Heart left ventricle (tissue), 16 donors: Measurements from ENCODE around the gene NPAS2. TPM values are rescaled to one million over a fixed set of nuclear protein-coding genes. Genes with fewer than 3 reads are reported as not detected.

Source experiments
- ATAC-seq, 4 donors: fragments of 200-7000 bp; cut with Tn5 transposase; one replicate each; pipeline ENCODE4 v1.9.1; 2020 to 2022; ENCODE audit warnings: moderate library complexity in 4 of 4, mild to moderate bottlenecking in 3 of 4, moderate number of reproducible peaks in 1 of 4
- DNase-seq, 5 donors: peaks; one replicate each; pipeline ENCODE4 v3.0.0-alpha.2; 2020
- H3K27ac ChIP-seq, 12 donors: fragments of 200-600 bp; sonication (generic) in 4 of 12; one replicate each; pipeline versions ENCODE4 v1.5.0 to v1.8.0; 2016 to 2022; ENCODE audit warnings: mild to moderate bottlenecking in 2 of 12
- H3K27me3 ChIP-seq, 9 donors: fragments of 200-600 bp; sonication (generic) in 2 of 9; one replicate each; pipeline versions ENCODE4 v1.5.1 to v1.8.0; 2016 to 2022; ENCODE audit warnings: mild to moderate bottlenecking in 3 of 9
- H3K36me3 ChIP-seq, 9 donors: fragments of 200-600 bp; sonication (generic) in 2 of 9; one replicate each; pipeline versions ENCODE4 v1.5.0 to v1.8.0; 2018 to 2022; ENCODE audit warnings: mild to moderate bottlenecking in 2 of 9
- H3K4me1 ChIP-seq, 12 donors: fragments of 200-600 bp; sonication (generic) in 4 of 12; one replicate each; pipeline versions ENCODE4 v1.5.0 to v1.8.0; 2016 to 2022; ENCODE audit warnings: mild to moderate bottlenecking in 3 of 12
- H3K4me3 ChIP-seq, 12 donors: fragments of 200-600 bp; sonication (generic) in 4 of 12; one replicate each; pipeline versions ENCODE4 v1.5.0 to v1.8.0; 2017 to 2022; ENCODE audit warnings: mild to moderate bottlenecking in 9 of 12, moderate library complexity in 4 of 12
- H3K9me3 ChIP-seq, 12 donors: fragments of 200-600 bp; sonication (generic) in 4 of 12; one replicate each; pipeline versions ENCODE4 v1.5.0 to v1.8.0; 2016 to 2022; ENCODE audit warnings: mild to moderate bottlenecking in 1 of 12
- CTCF ChIP-seq, 12 donors: fragments of 200-600 bp; sonication (generic) in 4 of 12; IDR thresholded peaks; one replicate each; pipeline versions ENCODE4 v1.5.0 to v1.8.0; 2018 to 2022; ENCODE audit warnings: antibody characterized with exemption in 12 of 12, mild to moderate bottlenecking in 5 of 12
- POLR2A ChIP-seq, 2 donors: fragments of 450-650 bp; IDR thresholded peaks; one replicate each; pipeline ENCODE4 v1.6.1; 2017; ENCODE audit warnings: antibody characterized with exemption in 2 of 2, mild to moderate bottlenecking in 2 of 2, moderate library complexity in 2 of 2
- WGBS, 4 donors: extraction: QIAGEN DNeasy Blood & Tissue Kit in 2 of 4; methylation state at CpG; one replicate each; pipeline versions ENCODE4 v1.1.5 to v1.1.7; 2013 to 2018; 5-methylcytosine and 5-hydroxymethylcytosine counted together
- intact Hi-C, 10 donors: fragments of 100-400 bp; cut with DNase I; formaldehyde crosslinking; loops; one replicate each; pipeline versions ENCODE4 v1.11.1 to v1.14.2; 2022
- polyA plus RNA-seq, 2 donors: library from polyadenylated mRNA; stranded (reverse); fragments of 200-250 nt; gene quantifications; one replicate each; pipeline ENCODE4 v1.2.3, GENCODE V29; 2013
- total RNA-seq, 9 donors: library from RNA; depleted of rRNA in 2 of 9; stranded (reverse); fragments of >200 nt in 2 of 9; fragmentation: NEBNext Ultra II Directional in 3 of 9; extraction: Animal tissue kit (Norgen Biotek cat#: 25700) in 3 of 9; gene quantifications; one replicate each; pipeline versions ENCODE4 v1.1.0 to v1.2.4, GENCODE V29; 2016 to 2023
- donor health status: ischemic (EF 13 %, LVEDD 7.1; RV severe dilation, severe dysfunction).
- donor health status: healthy with polysubstance abuse.
- donor health status: DM: no; HTN: yes; CAD: no.
- donor health status: DM: no; HTN: no; CAD: no.
- donor health status: ischemic (EF 25% LVEDD 6.9; RV normal size, moderate dysfunction).
- donor health status: ischemic (EF 25% LVEDD 5.7; RV mildly dilated, moderate dysfunction).
- donor health status: healthy.
- donor health status: DM: yes; HTN: yes; CAD: no.
- donor health status: ischemic (EF 35%, LVEDD 5.7; RV mildly dilated, moderate dysfunction).
- donor health status: nonischemic (EF 11% LVEDD 7.7; RV severe dilation, severe dysfunction).
- donor health status: DM: yes; HTN: yes; CAD: no.
- donor health status: PGD.
- donor health status: ischemic (EF 29% LVEDD 5.4; RV normal size, mild dysfunction).
- donor health status: nonischemic (EF 23%, LVEDD 6.1; RV moderate dilation, normal function).

The NPAS2 gene
- total and polyA plus RNA-seq, 11 donors = 28.2 to 144 (median 43.3) TPM

- ATAC-seq (no peak), DNase-seq (no peak)
- Histone ChIP-seq H3K4me1 (peaks cover 0 to 41% (median 15%) of the 10 kb centered on the region in 12 donors), H3K27ac (peak overlapping the region in 7 of 12 donors; percentile 26 to 87 (median 61)), H3K36me3 (peaks cover 0 to 40% (median 9%) of the 10 kb centered on the region in 9 donors), H3K27me3 (no peaks in the 10 kb centered on the region), H3K4me3 (no peak overlapping the region), H3K9me3 (no peaks in the 10 kb centered on the region)
- no peak for TF ChIP-seq POLR2A (IDR thresholded peaks at IDR 0.05)
- no peak for TF ChIP-seq CTCF (IDR thresholded peaks at IDR 0.05)
- WGBS, 4 donors = 61 to 74% (median 71%) methylated on average over 2 of the region's 2 CpGs
- intact Hi-C loops = loop anchor here in 3 of 10 donors (5.0 kb wide), 2 partner anchors 45 to 115 kb away; partner anchors contain the start of gene NPAS2 (in 2 of the 3)
Observed at GRCh38 chr2:100936972-100937542, 117.1 kb downstream of the NPAS2 start.

- no peaks in the 10 kb centered on the region for H3K27me3 ChIP-seq
- TF ChIP-seq CTCF (IDR thresholded peaks at IDR 0.05) (no peak), POLR2A (IDR thresholded peaks at IDR 0.05) (no peak)
- WGBS, 4 donors = 79 to 85% (median 83%) methylated on average over 12 to 15 of the region's 15 CpGs
- no peak overlapping the region for H3K4me3 ChIP-seq
- intact Hi-C loops = loop anchor here in 3 of 10 donors (5.0 kb wide), 2 partner anchors 46 to 116 kb away; partner anchors contain the start of gene NPAS2 (in 2 of the 3)
- peaks cover 0 to 33% (median 3%) of the 10 kb centered on the region in 9 donors for H3K36me3 ChIP-seq
- ATAC-seq = no peak
- peak overlapping the region in 3 of 12 donors; percentile 39 to 87 (median 46) for H3K27ac ChIP-seq
- no peaks in the 10 kb centered on the region for H3K9me3 ChIP-seq
- peaks cover 0 to 38% (median 15%) of the 10 kb centered on the region in 12 donors for H3K4me1 ChIP-seq
- DNase-seq = no peak
Observed at GRCh38 chr2:100938031-100939026, 118.4 kb downstream of the NPAS2 start.

- Histone ChIP-seq H3K9me3 (no peaks in the 10 kb centered on the region), H3K27me3 (no peaks in the 10 kb centered on the region), H3K4me1 (peaks cover 0 to 33% (median 12%) of the 10 kb centered on the region in 12 donors), H3K36me3 (peaks cover 0 to 31% (median 4%) of the 10 kb centered on the region in 9 donors), H3K4me3 (no peak overlapping the region), H3K27ac (no peak overlapping the region)
- no peak for ATAC-seq
- WGBS, 4 donors = 60 to 87% (median 78%) methylated on average over 6 of the region's 6 CpGs
- intact Hi-C loops = loop anchor here in 3 of 10 donors (5.0 kb wide), 2 partner anchors 47 to 117 kb away; partner anchors contain the start of gene NPAS2 (in 2 of the 3)
- DNase-seq = no peak
- no peak for TF ChIP-seq POLR2A (IDR thresholded peaks at IDR 0.05)
- TF ChIP-seq CTCF (IDR thresholded peaks at IDR 0.05) = no peak
Observed at GRCh38 chr2:100939445-100939844, 119.5 kb downstream of the NPAS2 start.

- Histone ChIP-seq H3K4me3 (no peak overlapping the region), H3K4me1 (peaks cover 0 to 25% (median 7%) of the 10 kb centered on the region in 12 donors), H3K27me3 (no peaks in the 10 kb centered on the region), H3K36me3 (peaks cover 0 to 33% (median 7%) of the 10 kb centered on the region in 9 donors), H3K27ac (no peak overlapping the region), H3K9me3 (no peaks in the 10 kb centered on the region)
- intact Hi-C loops = no loop called here
- TF ChIP-seq CTCF (IDR thresholded peaks at IDR 0.05) (no peak), POLR2A (IDR thresholded peaks at IDR 0.05) (no peak)
- no peak for ATAC-seq
- DNase-seq = no peak
- WGBS, 4 donors = 97 to 98% (median 97%) methylated on average over 4 of the region's 4 CpGs
Observed at GRCh38 chr2:100940240-100940639, 120.3 kb downstream of the NPAS2 start.
